K562 (cell line): ENCODE measurements around the gene FCSK. TPM values are rescaled to one million over a fixed set of nuclear protein-coding genes. Genes with fewer than 3 reads are reported as not detected.
"Not testable (repeated sequence)": the region's sequence is repeated elsewhere in the genome, so short reads cannot be mapped to it uniquely, and the experiment has no call there.

ENCODE experiments used
- ATAC-seq: fragments of 200-7000 bp; cut with Tn5 transposase; 3 replicates; pipeline ENCODE4 v1.9.1; 2020; ENCODE audit warnings: moderate library complexity
- BruUV-seq: library from RNA; stranded (reverse); fragments of 400-500 nt; replicated peaks from 2 replicates; lab custom pipeline; 2021; lab: Mats Ljungman, UMichigan
- CTCF ChIA-PET: fragments of 300-600 bp; formaldehyde crosslinking; extraction: SDS; loops from one replicate; lab custom pipeline; 2021; ENCODE audit warnings: low intra/inter-chr PET ratio; lab: Yijun Ruan, JAX
- POLR2A ChIA-PET: fragments of 300-600, 350-650 bp; sonication (Branson Sonifier 250); formaldehyde crosslinking; extraction: SDS; loops from one replicate; lab custom pipeline; 2021; ENCODE audit warnings: antibody characterized with exemption, inconsistent platforms; lab: Yijun Ruan, JAX
- DNase-seq, 4 experiments: peaks; one replicate each; pipeline versions ENCODE4 v3.0.0 to v3.0.0-alpha.2; 2011 to 2018; ENCODE audit warnings: low spot score in 3 of 4, mixed read lengths in 3 of 4; ENCODE audit errors: extremely low read depth in 1 of 4
- FAIRE-seq: peaks from 2 replicates; lab custom pipeline; 2011; peaks lifted over from hg19 to GRCh38; lab: Jason Lieb, UNC
- H2AFZ ChIP-seq: 2 replicates; pipeline ENCODE4 v1.6.0; 2011; ENCODE audit warnings: low read depth, low read length, control low read depth, inconsistent platforms
- H3K27ac ChIP-seq: fragments of 200-600 bp; 3 replicates; pipeline ENCODE4 v1.8.0; 2011; ENCODE audit warnings: low read depth, mild to moderate bottlenecking, control low read depth, inconsistent platforms, low read length, moderate library complexity, mixed read lengths; ENCODE audit errors: extremely low read depth
- H3K27me3 ChIP-seq, 2 experiments: fragments of 300-600 bp in 1 of 2; 2 replicates in 1 of 2; 3 replicates in 1 of 2; pipeline versions ENCODE4 v1.6.0 to v1.8.0; 2011; ENCODE audit warnings: inconsistent platforms in 2 of 2, low read length in 2 of 2, mild to moderate bottlenecking in 1 of 2, mixed read lengths in 1 of 2, moderate library complexity in 1 of 2; ENCODE audit not compliant: control insufficient read depth in 2 of 2, insufficient read depth in 2 of 2
- H3K36me3 ChIP-seq: fragments of 300-600 bp; 3 replicates; pipeline ENCODE4 v1.8.0; 2011; ENCODE audit warnings: mild to moderate bottlenecking, low read length, inconsistent platforms; ENCODE audit not compliant: control insufficient read depth, insufficient read depth
- H3K4me1 ChIP-seq, 2 experiments: fragments of 200-600 bp in 1 of 2; replicated peaks in 1 of 2; 2 replicates in 1 of 2; 3 replicates in 1 of 2; pipeline versions ENCODE4 v1.5.1 to v1.8.0; 2011; ENCODE audit warnings: inconsistent platforms in 2 of 2, low read length in 2 of 2, mild to moderate bottlenecking in 1 of 2, mixed read lengths in 1 of 2, moderate library complexity in 1 of 2; ENCODE audit not compliant: control insufficient read depth in 2 of 2, insufficient read depth in 2 of 2
- H3K4me2 ChIP-seq: 2 replicates; pipeline ENCODE4 v1.6.1; 2011; ENCODE audit warnings: low read length, control low read depth, inconsistent platforms, mixed read lengths; ENCODE audit not compliant: insufficient read depth
- H3K4me3 ChIP-seq: fragments of 200-600 bp; sonication (generic), shearing (Covaris generic); 2 replicates; pipeline ENCODE4 v1.5.1; 2016; ENCODE audit warnings: control low read depth, inconsistent platforms
- H3K79me2 ChIP-seq: fragments of 200-600 bp; 3 replicates; pipeline ENCODE4 v1.8.0; 2011; ENCODE audit warnings: low read length, inconsistent platforms; ENCODE audit not compliant: control insufficient read depth, insufficient read depth
- H3K9ac ChIP-seq, 2 experiments: 2 replicates each; pipeline versions ENCODE4 v1.6.0 to v1.6.1; 2011; ENCODE audit warnings: low read depth in 2 of 2, low read length in 2 of 2, control low read depth in 1 of 2, inconsistent platforms in 1 of 2, mild to moderate bottlenecking in 1 of 2, mixed read lengths in 1 of 2; ENCODE audit not compliant: insufficient read depth in 1 of 2
- H3K9me1 ChIP-seq: one replicate; pipeline ENCODE4 v1.6.0; 2011; ENCODE audit warnings: inconsistent platforms, mild to moderate bottlenecking, low read length, moderate library complexity; ENCODE audit not compliant: control insufficient read depth, insufficient read depth
- H3K9me3 ChIP-seq: replicated peaks from 2 replicates; pipeline ENCODE4 v1.5.1; 2011; ENCODE audit warnings: low read depth, low read length, inconsistent platforms; ENCODE audit not compliant: control insufficient read depth, insufficient read depth
- H4K20me1 ChIP-seq: replicated peaks from 2 replicates; pipeline ENCODE4 v1.6.1; 2011; ENCODE audit warnings: low read length, inconsistent platforms, mixed read lengths; ENCODE audit not compliant: control insufficient read depth, insufficient read depth
- EHMT2 ChIP-seq: fragments of 450-650 bp; IDR thresholded peaks from 2 replicates; pipeline ENCODE4 v1.6.1; 2018; ENCODE audit warnings: antibody characterized with exemption
- ZNF165 ChIP-seq: fragments of 250-450 bp; sonication (Bioruptor Pico); IDR thresholded peaks from 2 replicates; pipeline ENCODE4 v1.4.0; 2020; ENCODE audit warnings: borderline replicate concordance
- WGBS: fragments of 100-300 bp; shearing (Covaris generic); methylation state at CpG from one replicate; pipeline ENCODE4 v1.1.6; 2016; ENCODE audit warnings: low coverage, mixed read lengths; ENCODE audit not compliant: insufficient coverage; ENCODE audit errors: missing lambda C conversion rate; 5-methylcytosine and 5-hydroxymethylcytosine counted together
- in situ Hi-C: fragments of 300-500 bp; cut with MboI; formaldehyde crosslinking; loops from 4 replicates; pipeline ENCODE4 v1.15.0; 2018; ENCODE audit warnings: inconsistent platforms, mixed read lengths
- intact Hi-C: fragments of 100-400 bp; cut with micrococcal nuclease; formaldehyde crosslinking; loops from 2 replicates; pipeline ENCODE4 v1.14.2; 2022
- polyA plus RNA-seq, 8 experiments: library from polyadenylated mRNA; depleted of rRNA in 4 of 8; stranded (reverse) in 5 of 8; unstranded in 3 of 8; fragments of >200 nt; fragmentation: Nextera tagmentation in 2 of 8; fragmentation: Illumina TruSeq in 1 of 8; extraction: Ambion mirVana in 2 of 8; extraction: Trizol in 1 of 8; gene quantifications; 2 replicates each; pipeline versions ENCODE4 v1.2.1 to v1.2.3, GENCODE V29; 2011 to 2014; ENCODE audit warnings: inconsistent platforms in 1 of 8, missing spikeins in 1 of 8
- total RNA-seq, 7 experiments: library from RNA; depleted of rRNA in 6 of 7; stranded (reverse); fragments of >200 nt in 6 of 7; fragmentation: Illumina TruSeq in 2 of 7; extraction: Trizol in 2 of 7; gene quantifications; 2 replicates each; pipeline versions ENCODE4 v1.2.1 to v1.2.3, GENCODE V29; 2011 to 2021; ENCODE audit warnings: low replicate concordance in 1 of 7
- TF ChIP-seq, protein P1 (sequence below): fragments of 450-650 bp; IDR thresholded peaks from 2 replicates; pipeline ENCODE4 v1.6.1; 2016; ENCODE audit warnings: low read depth
- TF ChIP-seq, protein P2 (sequence below): fragments of 250-450 bp; sonication (Bioruptor Pico); IDR thresholded peaks from 2 replicates; pipeline ENCODE4 v1.8.0; 2021; ENCODE audit warnings: mild to moderate bottlenecking, moderate library complexity

The FCSK gene
- total and polyA plus RNA-seq, 9 of the 15 experiments (the other 6 are each of a cell fraction or from before 2014, with no cell fraction given), result 0.92 to 18.6 (median 8.3) TPM

DNA sequence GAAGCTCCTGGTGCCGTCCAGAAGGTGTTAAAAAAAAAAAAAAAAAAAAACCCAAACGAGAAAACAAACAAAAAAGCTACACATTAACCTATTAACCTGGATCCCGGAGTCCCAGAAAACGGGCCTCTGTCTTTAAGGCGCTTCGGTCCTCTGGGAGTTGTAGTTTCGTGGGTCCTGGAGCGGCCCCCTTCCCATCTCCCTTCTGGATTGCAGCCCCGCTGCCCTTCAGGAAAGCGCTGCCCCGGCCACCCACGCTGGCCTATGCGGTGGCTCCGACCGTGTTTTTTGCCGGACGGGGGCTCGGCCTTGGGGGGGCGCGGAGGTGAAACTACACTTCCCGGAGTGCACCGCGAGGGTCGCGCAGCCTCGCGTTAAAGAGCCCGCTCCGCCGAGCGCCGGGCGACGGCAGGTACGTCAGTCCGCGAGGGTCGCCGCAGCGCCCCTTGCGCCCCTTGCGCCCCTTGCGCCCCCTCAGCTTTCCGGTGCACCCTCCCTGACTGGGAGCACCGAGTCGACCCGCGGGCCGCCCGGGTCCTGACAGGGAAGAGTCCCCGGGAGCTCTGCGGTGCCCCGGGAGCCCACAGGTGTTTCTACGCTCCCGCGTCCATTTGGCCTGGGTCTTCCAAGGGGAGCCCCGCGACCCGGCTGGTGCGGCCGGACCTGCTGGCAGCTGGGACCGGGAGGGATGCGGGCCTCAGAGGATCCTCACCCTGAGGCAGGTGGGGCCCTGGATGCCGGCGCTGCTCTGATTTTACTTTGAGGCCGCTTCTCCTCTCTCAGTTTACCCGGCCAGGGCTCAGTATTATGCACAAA, at the start of gene FCSK (continued):
- TF ChIP-seq, protein P1, sequence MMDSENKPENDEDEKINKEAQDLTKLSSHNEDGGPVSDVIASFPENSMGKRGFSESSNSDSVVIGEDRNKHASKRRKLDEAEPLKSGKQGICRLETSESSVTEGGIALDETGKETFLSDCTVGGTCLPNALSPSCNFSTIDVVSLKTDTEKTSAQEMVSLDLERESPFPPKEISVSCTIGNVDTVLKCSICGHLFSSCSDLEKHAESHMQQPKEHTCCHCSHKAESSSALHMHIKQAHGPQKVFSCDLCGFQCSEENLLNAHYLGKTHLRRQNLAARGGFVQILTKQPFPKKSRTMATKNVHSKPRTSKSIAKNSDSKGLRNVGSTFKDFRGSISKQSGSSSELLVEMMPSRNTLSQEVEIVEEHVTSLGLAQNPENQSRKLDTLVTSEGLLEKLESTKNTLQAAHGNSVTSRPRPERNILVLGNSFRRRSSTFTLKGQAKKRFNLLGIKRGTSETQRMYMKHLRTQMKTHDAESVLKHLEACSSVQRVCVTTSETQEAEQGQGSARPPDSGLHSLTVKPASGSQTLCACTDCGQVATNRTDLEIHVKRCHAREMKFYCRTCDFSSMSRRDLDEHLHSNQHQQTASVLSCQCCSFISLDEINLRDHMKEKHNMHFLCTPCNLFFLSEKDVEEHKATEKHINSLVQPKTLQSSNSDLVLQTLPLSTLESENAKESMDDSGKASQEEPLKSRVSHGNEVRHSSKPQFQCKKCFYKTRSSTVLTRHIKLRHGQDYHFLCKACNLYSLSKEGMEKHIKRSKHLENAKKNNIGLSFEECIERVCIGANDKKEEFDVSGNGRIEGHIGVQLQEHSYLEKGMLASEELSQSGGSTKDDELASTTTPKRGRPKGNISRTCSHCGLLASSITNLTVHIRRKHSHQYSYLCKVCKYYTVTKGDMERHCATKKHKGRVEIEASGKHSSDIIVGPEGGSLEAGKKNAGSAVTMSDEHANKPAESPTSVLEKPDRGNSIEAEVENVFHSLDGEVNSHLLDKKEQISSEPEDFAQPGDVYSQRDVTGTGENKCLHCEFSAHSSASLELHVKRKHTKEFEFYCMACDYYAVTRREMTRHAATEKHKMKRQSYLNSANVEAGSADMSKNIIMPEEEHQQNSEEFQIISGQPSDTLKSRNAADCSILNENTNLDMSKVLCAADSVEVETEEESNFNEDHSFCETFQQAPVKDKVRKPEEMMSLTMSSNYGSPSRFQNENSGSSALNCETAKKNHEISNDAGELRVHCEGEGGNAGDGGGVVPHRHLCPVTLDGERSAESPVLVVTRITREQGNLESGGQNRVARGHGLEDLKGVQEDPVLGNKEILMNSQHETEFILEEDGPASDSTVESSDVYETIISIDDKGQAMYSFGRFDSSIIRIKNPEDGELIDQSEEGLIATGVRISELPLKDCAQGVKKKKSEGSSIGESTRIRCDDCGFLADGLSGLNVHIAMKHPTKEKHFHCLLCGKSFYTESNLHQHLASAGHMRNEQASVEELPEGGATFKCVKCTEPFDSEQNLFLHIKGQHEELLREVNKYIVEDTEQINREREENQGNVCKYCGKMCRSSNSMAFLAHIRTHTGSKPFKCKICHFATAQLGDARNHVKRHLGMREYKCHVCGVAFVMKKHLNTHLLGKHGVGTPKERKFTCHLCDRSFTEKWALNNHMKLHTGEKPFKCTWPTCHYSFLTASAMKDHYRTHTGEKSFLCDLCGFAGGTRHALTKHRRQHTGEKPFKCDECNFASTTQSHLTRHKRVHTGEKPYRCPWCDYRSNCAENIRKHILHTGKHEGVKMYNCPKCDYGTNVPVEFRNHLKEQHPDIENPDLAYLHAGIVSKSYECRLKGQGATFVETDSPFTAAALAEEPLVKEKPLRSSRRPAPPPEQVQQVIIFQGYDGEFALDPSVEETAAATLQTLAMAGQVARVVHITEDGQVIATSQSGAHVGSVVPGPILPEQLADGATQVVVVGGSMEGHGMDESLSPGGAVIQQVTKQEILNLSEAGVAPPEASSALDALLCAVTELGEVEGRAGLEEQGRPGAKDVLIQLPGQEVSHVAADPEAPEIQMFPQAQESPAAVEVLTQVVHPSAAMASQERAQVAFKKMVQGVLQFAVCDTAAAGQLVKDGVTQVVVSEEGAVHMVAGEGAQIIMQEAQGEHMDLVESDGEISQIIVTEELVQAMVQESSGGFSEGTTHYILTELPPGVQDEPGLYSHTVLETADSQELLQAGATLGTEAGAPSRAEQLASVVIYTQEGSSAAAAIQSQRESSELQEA, result no peak
- TF ChIP-seq, protein P2, sequence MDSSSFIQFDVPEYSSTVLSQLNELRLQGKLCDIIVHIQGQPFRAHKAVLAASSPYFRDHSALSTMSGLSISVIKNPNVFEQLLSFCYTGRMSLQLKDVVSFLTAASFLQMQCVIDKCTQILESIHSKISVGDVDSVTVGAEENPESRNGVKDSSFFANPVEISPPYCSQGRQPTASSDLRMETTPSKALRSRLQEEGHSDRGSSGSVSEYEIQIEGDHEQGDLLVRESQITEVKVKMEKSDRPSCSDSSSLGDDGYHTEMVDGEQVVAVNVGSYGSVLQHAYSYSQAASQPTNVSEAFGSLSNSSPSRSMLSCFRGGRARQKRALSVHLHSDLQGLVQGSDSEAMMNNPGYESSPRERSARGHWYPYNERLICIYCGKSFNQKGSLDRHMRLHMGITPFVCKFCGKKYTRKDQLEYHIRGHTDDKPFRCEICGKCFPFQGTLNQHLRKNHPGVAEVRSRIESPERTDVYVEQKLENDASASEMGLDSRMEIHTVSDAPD (CRISPR knock-in tag), result no peak
- TF ChIP-seq ZNF165 (CRISPR knock-in tag) (no peak), EHMT2 (no peak)
- TF ChIP-seq, all 486 proteins: peak for 92

DNA sequence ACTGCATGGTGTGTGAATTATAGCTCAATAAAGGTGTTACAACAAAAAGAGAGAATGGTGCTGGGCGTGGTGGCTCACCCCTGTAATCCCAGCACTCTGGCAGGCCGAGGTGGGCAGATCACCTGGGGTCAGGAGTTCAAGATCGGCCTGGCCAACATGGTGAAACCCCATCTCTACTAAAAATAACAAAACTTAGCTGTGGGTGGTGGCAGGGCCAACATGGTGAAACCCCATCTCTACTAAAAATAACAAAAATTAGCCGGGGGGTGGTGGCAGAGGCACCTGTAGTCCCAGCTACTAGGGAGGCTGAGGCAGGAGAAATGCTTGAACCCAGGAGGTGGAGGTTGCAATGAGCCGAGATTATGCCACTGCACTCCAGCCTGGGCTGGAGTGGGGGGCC, 48.3 kb upstream of the FCSK start:
- H2AFZ ChIP-seq, H3K9ac ChIP-seq, H3K27ac ChIP-seq, intact Hi-C loops, H3K4me3 ChIP-seq, FAIRE-seq, in situ Hi-C loops, ATAC-seq, BruUV-seq, H3K9me3 ChIP-seq, H3K9me1 ChIP-seq, DNase-seq, H3K27me3 ChIP-seq, H3K4me2 ChIP-seq: not testable (repeated sequence)
- Histone ChIP-seq H4K20me1 (peaks cover 16% of the 10 kb centered on the region), H3K4me1 (peaks cover 38 to 40% of the 10 kb centered on the region in 2 experiments), H3K79me2 (peaks cover 93% of the 10 kb centered on the region), H3K36me3 (peaks cover 67% of the 10 kb centered on the region)
- POLR2A ChIA-PET, result interaction anchor here (0.7 to 4.5 kb wide), 3 partner anchors 9 to 119 kb away, joined by 4 to 17 read pairs (median 7); no protein-coding TSS in a partner anchor
- 81% methylated on average over 5 of the region's 5 CpGs for WGBS
- CTCF ChIA-PET, result interaction anchor here (0.7 kb wide), 1 partner anchor 9 kb away, joined by 4 read pairs; no protein-coding TSS in a partner anchor
